HG03196 (cell line): ENCODE data around the gene TKFC.

ENCODE experiments used
- ATAC-seq: cut with Tn5 transposase; IDR thresholded peaks from one replicate; pipeline ENCODE4 v1.9.1; 2021; ENCODE audit not compliant: unreplicated experiment

TKFC gene

DNA sequence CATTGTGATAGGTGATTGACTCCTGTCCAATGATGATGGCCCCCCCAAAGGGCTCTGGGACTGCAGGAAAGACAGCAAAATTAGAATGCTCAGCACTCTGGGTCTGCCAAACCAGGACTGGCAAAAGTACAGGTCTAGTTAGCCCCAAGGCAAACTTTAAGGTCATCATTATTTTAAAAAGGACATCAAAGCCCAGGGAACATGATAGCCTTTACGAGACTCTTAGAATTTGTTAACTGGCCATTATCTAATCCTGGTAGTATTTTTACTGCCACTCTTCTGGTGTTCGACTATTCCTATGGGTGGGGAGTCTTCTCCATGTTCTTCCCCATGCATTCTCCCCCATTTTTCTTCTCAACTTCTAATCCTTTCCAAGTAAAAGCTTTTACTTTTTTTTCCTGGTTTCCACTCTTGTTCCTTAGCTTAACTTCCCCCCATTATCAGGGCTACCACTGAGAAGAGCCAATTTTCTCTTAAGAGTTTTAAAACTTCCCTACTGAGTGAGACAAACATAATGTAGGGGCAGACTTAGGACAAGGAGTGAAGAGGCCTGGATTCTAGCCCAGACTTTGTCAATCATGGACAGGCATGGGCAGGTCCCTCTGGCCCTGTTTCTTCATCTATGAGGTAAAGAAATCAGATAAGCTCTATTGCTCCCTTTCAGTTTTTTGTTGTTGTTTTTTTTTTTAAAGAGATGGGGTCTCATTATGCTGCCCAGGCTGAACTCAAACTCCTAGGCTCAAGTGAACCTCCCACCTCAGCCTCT is 7.2 kb upstream of the TKFC start:
- no peak for ATAC-seq

- ATAC-seq, result no peak
These were observed 5.4 kb upstream of the TKFC start for GRCh38 chr11:61327669-61328071.

- no peak for ATAC-seq
These were observed 4.7 kb upstream of the TKFC start for GRCh38 chr11:61328351-61328750.

GRCh38 chr11:61329871-61330270 is 3.2 kb upstream of the TKFC start:
- ATAC-seq, result no peak

DNA sequence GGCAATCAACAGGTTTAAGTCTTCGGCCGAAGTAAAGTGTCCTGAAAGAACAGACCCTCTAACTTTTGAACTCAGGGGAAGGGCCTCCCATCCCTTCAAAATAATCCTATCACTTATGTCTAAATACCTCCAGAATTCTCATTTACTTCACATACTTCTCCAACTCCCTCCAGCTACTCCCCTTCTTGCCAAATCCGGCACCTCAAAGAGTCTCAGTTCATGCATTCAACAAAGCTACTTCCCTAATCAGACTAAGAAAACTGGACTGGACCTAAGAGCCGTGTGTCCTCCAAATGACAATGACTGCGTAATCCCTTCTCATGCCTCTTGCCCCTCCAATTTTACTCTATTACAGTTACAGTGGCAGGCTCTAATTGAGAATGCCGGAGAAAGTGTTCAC is 1.4 kb upstream of the TKFC start:
- ATAC-seq, result no peak

DNA sequence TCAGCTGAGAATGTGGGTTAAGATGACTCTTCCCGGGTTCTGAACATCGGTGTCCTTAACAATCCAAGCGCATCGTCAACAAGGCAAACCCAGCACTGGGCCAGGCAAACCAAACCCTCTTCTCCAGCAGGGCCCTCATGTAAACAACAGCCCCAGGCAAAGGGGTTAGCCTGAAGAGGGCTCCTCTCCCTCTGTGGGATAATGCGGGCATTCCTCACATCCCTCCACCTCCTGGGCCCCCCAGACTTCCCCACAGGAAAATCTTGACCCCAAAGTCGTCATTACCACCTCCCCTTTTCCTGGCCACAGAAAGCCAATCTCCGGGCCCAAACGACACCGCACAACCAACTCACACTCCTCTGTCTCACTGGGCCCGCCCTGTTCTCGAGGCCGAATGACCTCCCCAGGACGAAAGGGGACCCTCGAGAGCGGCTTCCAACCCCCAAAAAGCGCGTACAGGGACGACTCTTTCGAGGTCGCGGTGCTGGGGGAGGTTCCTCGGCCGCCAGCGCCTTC is 689 bp upstream of the TKFC start:
- no peak for ATAC-seq

DNA sequence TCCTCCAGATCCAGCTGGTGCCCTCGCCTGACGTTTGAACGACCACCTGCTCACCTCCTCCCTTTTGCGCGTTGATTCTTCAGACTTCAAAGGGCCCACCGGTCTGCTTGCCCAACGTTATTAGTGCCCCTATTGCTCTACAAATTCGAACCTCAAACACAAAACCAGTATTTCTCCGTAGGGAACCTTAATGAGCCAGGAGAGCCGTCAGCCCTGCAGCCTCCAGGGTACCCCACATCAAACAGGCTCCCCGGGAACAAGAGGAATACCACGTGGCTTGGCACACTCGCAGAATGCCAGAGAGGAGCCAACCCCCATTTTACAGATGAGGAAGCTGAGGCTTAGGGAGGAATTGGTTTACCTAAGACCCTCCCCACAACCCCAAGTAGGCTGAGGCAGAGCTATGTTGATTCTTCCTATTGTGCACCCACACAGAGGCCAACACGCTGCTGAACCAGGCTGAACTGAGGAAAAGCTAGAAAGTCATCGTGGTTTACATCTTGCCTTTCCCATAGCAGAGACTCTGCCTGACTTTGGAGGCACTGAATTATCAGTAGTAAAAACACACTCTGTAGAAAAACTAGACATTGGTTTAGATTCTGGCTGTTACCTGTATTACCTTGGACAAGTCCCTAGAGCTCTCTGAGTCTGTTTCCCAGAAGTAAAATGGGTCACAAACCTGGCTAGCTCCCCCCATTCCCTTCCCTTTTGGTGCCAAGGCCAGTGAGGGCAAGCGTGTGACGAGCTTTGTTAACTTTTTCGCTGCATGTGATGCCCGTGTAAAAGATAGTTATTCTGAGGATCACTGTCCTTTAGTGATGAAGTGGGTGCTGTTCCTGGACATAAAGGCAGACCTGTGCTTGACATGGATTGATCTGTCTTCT is 764 bp downstream of the TKFC start:
- no peak for ATAC-seq

- no peak for ATAC-seq
These were observed 1.7 kb downstream of the TKFC start for GRCh38 chr11:61334434-61335354.

DNA sequence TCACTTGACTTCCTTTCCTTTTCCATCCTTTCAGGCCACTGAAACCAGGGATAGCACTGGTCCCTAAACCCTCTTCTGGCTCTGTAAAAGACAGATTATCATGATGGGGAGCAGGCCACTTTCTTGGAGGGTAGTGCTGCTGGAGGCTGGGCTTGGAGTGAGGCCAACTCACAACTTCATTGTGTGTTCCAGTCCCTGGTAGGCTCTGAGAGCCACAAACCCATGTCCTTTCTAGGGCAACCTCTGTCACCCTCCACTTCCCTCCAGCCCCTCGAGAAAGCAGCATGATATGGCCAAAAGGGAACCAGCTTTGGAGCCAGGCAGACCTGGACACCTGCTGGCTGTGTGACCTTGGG is 2.3 kb downstream of the TKFC start:
- ATAC-seq, result no peak

- ATAC-seq, result peak; percentile 41
These were observed 3.3 kb downstream of the TKFC start for GRCh38 chr11:61336171-61336935.

- ATAC-seq, result no peak
These were observed 4.9 kb downstream of the TKFC start for GRCh38 chr11:61337706-61338470.

- no peak for ATAC-seq
These were observed 5.9 kb downstream of the TKFC start for GRCh38 chr11:61338783-61339489.

- ATAC-seq, result no peak
These were observed 6.5 kb downstream of the TKFC start for GRCh38 chr11:61339490-61339878.

DNA sequence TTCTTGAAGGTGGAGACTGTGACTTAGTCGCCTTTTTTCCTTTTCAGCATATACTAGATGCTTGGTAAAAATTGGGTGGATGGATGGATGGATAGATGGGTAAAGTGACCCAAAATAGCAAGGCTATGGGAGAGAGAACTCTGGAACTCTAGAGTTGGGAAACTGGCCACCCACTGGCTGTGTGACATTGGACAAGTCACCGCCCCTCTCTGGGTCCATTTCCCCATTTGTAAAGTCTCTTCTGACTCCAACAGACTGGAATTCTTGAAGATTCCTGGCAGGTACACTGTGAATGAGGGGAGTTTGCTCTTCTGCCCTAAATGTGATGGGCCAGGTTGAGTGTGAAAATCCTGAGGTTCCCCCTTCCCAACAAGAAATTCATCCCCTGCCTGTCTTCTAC is 8.0 kb downstream of the TKFC start:
- ATAC-seq, result no peak

DNA sequence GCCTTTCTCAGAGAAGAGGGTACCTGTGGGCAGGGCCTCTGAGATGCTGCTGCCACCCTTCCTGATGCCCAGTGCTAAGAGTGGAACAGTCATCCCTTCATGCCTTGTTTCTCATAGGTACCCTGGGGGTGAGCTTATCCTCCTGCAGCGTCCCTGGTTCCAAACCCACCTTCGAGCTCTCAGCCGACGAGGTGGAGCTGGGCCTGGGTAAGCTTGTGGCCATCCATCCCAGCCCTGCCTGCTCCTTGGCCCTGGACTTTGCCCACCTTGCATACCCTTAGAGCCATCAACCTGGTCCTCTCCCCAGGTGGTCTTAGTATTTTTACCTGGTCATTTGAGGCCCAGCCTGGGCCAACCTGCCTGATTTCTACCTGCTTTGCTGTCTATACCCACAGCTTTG is 8.7 kb downstream of the TKFC start:
- ATAC-seq, result no peak

DNA sequence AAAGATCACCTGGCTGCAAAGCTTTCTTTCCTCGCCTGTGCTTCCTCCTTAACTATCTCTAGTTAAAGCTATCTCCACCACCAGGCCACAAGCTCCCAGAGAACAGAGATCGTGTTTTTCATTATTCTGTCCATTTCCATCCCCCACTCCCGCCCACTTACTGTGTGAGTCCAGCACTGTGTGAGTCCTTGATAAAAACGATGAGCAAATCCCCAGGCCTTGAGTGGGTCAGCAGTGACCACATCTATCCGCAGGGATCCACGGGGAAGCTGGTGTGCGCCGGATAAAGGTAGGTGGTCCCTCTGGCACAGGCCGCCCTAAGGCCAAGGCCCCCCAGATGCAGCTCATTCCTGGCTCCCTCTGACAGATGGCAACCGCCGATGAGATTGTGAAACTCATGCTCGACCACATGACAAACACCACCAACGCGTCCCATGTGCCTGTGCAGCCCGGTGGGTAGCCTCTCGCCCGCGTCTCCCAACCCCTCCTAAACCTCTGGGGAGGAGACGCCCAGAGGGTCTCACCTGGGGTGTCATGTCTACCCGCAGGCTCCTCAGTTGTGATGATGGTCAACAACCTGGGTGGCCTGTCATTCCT is 9.3 kb downstream of the TKFC start:
- ATAC-seq, result no peak

DNA sequence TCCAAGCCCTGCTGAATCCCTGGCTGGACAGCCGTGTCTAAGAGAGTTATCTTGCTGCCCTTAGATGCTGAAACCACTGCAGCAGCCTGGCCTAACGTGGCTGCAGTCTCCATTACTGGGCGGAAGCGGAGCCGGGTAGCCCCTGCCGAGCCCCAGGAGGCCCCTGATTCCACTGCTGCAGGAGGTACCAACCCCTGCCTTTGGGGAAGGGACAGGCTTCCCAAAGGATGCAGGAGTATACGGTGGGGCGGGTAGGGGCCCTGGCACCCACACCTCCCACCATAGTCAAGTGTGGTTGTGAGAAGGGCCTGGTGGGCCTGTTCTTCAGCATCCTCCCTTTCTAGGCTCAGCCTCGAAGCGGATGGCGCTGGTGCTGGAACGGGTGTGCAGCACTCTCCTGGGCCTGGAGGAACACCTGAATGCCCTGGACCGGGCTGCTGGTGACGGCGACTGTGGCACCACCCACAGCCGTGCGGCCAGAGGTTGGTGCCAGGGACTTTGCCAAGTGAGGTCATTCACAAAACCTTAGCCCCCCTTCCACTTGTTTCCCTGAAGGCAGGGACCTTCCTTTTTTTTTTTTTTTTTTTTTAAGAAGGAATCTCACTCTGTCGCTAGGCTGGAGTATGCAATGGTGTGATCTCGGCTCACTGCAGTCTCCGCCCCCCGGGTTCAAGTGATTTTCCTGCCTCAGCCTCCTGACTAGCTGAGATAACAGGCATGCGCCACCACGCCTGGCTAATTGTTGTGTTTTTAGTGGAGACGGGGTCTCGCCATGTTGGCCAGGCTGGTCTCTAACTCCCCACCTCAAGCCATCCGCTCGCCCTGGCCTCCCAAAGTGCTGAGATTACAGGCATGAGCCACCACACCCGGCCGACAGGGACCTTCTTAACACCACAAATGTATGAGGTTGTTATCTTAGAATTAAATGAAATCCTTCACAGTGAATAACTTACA is 11.0 kb downstream of the TKFC start:
- no peak for ATAC-seq
